T-helper 2 cell treated with Interferon-gamma antibody and Interleukin-4, amounts not matched to agents 5 μg/mL and 100 μg/mL, for 36 hours (primary cell): ENCODE data around the gene FAM170B.

ENCODE experiments used
- DNase-seq: peaks from one replicate; pipeline ENCODE4 v3.0.0; 2021; ENCODE audit warnings: low spot score
- H3K27ac Mint-ChIP-seq: one replicate; pipeline ENCODE4 v1.8.0; 2021; ENCODE audit warnings: mild to moderate bottlenecking, mixed read lengths
- H3K27me3 Mint-ChIP-seq: one replicate; pipeline ENCODE4 v1.8.0; 2021; ENCODE audit warnings: low read depth, mixed read lengths
- H3K36me3 Mint-ChIP-seq: one replicate; pipeline ENCODE4 v1.8.0; 2021; ENCODE audit warnings: low read depth, mixed read lengths
- H3K4me1 Mint-ChIP-seq: one replicate; pipeline ENCODE4 v1.8.0; 2021; ENCODE audit warnings: low read depth, mixed read lengths
- H3K4me3 Mint-ChIP-seq: one replicate; pipeline ENCODE4 v1.8.0; 2022; ENCODE audit warnings: mild to moderate bottlenecking, moderate library complexity, mixed read lengths
- H3K9me3 Mint-ChIP-seq: one replicate; pipeline ENCODE4 v1.8.0; 2021; ENCODE audit warnings: mixed read lengths

The FAM170B gene

GRCh38 chr10:49081547-49082275 lies 52.1 kb downstream of the FAM170B start:
- no peak overlapping the region for H3K27ac Mint-ChIP-seq
- H3K36me3 Mint-ChIP-seq = no peaks in the 10 kb centered on the region
- H3K27me3 Mint-ChIP-seq = no peaks in the 10 kb centered on the region
- H3K4me3 Mint-ChIP-seq = no peak overlapping the region
- H3K9me3 Mint-ChIP-seq = peaks cover 4% of the 10 kb centered on the region
- peaks cover 33% of the 10 kb centered on the region for H3K4me1 Mint-ChIP-seq
- DNase-seq = no peak
